ENCODE measurements around the gene NACAD. TPM values are rescaled to one million over a fixed set of nuclear protein-coding genes. Genes with fewer than 3 reads are reported as not detected.
"Not testable (repeated sequence)": the region's sequence is repeated elsewhere in the genome, so short reads cannot be mapped to it uniquely, and the experiment has no call there.

Gene NACAD
- total RNA-seq, 2 experiments from 2014 or later, result not detected

DNA sequence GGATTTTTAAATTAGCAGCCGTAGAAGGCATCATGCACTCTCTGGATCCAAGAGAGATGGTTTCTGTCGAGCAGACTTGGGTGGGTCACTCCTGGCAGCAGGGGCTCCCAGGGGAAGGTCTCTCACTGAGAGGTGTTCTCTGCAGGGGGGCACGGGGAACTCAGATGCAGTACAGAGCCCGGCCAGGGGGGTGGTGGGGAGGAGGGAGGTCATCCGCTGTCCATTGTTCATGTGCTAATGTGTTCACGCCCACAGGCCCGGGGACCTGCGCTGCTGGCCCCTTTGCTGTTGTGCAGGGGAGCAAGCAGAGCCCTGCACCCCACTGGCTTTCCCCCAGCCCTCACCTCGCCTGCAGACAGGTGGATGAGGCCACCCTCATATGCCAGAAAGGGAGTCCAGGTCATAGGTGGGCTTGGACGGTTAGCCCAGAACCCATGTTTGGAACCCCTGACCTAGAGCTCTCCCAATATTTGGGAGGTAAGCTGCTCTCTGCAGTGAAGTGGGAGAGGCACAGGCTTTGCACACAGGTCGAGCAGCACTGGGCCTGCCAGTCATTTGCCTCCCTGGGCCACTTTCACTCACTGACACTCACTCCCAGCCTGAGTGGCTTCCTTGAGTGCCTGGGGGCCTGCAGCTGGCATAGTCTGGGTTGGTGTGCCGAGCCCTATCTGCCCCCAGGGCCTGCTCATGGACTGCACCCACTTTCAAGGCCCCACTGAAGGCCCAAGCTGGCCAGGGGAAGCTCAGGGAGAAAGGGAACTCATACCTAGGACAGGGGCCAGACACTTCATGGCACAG, 35.3 kb upstream of the NACAD start:
- Mint-ChIP-seq H3K9me3 (no peaks in the 10 kb centered on the region), H3K4me3 (no peak overlapping the region), H3K27me3 (no peaks in the 10 kb centered on the region), H3K36me3 (ENCODE audit: low read depth) (no peaks in the 10 kb centered on the region), H3K27ac (peak overlapping the region; percentile 93), H3K4me1 (peaks cover 17% of the 10 kb centered on the region)
- ChIA-PET CTCF (interaction anchor here (0.8 to 3.0 kb wide), 4 partner anchors 9 to 278 kb away, joined by 3 to 15 read pairs (median 4); no protein-coding TSS in a partner anchor), POLR2A (no interaction called here)
- no peak for DNase-seq

DNA sequence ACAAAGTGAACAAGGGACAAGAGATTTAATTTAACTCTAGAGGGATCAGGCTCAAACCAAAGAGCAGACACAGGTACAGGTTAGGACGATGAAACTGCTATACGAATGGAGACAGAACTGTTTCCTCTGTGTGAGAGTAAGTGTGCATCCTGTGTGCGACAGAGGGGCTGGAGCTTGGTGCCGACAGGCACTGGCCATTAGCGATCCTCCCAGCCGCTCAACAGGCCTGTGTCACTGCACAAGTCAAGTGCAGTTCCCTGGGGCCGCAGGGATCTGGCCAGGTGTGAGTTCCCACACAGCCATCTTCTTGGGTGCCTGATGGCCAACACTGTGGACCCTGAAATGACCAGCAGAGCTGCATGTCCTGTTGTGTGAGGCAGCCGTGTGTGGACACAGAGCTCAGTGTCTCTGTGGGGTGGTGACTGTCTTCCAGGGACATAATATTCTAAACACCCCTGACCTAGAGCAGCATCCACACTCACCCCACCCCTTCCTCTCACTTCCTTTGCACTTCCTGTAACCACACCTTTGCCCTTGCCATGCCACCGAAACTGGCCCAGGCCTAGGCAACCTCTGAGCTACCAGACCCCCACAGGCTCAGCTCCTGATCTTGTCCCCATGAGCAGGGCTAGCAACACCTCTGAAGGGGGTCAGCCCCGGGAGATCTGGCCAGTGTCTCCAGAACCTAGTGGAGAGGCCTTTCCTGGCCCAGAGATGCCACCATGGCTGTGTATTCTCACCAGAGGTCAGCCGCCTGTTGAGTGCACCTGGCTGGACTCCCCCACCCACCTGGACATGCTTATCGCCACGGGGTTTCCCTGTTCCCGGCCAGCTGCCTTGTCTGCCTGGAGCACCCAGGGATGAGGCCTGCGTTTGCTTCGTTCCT, 34.4 kb upstream of the NACAD start:
- H3K4me1 Mint-ChIP-seq, result peaks cover 22% of the 10 kb centered on the region
- peak overlapping the region; percentile 1 for H3K4me3 Mint-ChIP-seq
- DNase-seq, result no peak
- POLR2A ChIA-PET, result no interaction called here
- H3K9me3 Mint-ChIP-seq, result no peaks in the 10 kb centered on the region
- peak overlapping the region; percentile 93 for H3K27ac Mint-ChIP-seq
- no peaks in the 10 kb centered on the region for H3K27me3 Mint-ChIP-seq
- H3K36me3 Mint-ChIP-seq (ENCODE audit: low read depth), result no peaks in the 10 kb centered on the region
- CTCF ChIA-PET, result interaction anchor here (0.6 to 3.0 kb wide), 6 partner anchors 10 to 277 kb away, joined by 3 to 15 read pairs (median 4); partner anchors contain the start of gene TBRG4

DNA sequence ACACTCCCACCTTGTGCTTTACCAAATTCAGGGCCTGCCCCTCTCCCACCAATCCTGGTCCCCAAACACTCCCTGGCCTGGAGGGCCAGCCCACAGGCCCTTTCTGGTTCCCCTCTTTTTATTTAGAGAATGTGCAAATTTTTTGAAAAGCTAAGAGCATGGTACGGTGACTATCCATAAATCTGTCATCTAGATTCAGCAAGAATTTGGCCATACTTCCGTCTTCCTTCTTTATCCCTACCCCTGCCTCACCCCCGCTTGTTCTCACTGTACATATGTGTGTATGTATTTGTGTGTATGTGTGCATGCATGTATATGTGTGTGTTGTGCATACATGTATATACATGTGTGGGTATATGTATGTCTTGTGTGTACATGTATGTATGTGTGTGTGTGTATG, 30.8 kb upstream of the NACAD start:
- Mint-ChIP-seq H3K4me3 (no peak overlapping the region), H3K27ac (no peak overlapping the region), H3K9me3 (no peaks in the 10 kb centered on the region), H3K4me1 (peaks cover 22% of the 10 kb centered on the region), H3K27me3 (peaks cover 12% of the 10 kb centered on the region), H3K36me3 (ENCODE audit: low read depth) (no peaks in the 10 kb centered on the region)
- CTCF ChIA-PET, result no interaction called here
- no peak for DNase-seq
- POLR2A ChIA-PET, result no interaction called here

DNA sequence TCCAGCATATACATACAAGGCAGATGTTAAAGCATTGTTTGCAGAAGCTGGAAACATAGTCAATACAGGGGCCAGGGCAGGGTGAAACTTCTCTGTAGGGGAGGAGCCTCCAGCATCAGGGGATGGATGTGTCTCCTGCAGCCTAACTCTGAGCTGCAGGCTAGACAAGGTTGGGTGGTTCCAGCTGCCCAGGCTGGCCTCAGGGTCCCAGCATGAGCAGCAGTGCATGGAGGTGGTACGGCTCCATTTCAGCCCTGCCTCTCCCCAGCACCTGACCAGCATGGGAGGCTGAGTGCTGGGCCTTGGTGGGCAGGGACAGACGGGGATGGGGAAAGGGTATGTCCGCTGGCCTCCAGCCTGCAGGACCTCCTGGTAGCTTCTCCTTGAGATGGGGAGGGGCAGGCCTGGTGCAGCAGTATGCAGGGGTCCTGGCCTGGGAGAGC, 30.1 kb upstream of the NACAD start:
- ChIA-PET CTCF (interaction anchor here (2.1 kb wide), 1 partner anchor 17 kb away, joined by 10 read pairs; no protein-coding TSS in a partner anchor), POLR2A (no interaction called here)
- Mint-ChIP-seq H3K27me3 (peaks cover 18% of the 10 kb centered on the region), H3K27ac (no peak overlapping the region), H3K36me3 (ENCODE audit: low read depth) (no peaks in the 10 kb centered on the region), H3K4me1 (peaks cover 21% of the 10 kb centered on the region), H3K4me3 (no peak overlapping the region), H3K9me3 (no peaks in the 10 kb centered on the region)
- no peak for DNase-seq

DNA sequence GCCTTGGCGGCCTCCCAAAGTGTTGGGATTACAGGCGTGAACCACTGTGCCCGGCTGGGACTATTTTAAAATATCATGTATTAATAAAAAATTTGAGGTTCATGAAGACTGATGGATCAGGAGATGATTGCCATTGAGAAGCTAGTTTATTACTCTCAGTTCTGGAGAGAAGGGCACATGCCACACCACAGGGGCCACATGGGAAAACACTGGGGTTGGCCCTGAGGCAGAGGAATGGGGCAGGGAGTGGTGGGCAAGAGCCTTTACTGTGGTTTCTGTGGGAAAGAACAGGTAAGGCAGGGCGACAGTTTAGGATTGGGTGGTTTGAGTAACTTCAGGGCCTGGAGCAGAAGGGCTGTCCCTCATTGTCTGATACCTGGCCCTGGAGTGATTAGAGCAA, 29.5 kb upstream of the NACAD start:
- Mint-ChIP-seq H3K27me3 (peaks cover 21% of the 10 kb centered on the region), H3K9me3 (no peaks in the 10 kb centered on the region), H3K36me3 (ENCODE audit: low read depth) (no peaks in the 10 kb centered on the region), H3K4me1 (peaks cover 15% of the 10 kb centered on the region), H3K4me3 (no peak overlapping the region), H3K27ac (no peak overlapping the region)
- no peak for DNase-seq
- POLR2A ChIA-PET, result no interaction called here
- CTCF ChIA-PET, result interaction anchor here (0.8 to 2.1 kb wide), 2 partner anchors 15 to 18 kb away, joined by 3 to 10 read pairs; no protein-coding TSS in a partner anchor

DNA sequence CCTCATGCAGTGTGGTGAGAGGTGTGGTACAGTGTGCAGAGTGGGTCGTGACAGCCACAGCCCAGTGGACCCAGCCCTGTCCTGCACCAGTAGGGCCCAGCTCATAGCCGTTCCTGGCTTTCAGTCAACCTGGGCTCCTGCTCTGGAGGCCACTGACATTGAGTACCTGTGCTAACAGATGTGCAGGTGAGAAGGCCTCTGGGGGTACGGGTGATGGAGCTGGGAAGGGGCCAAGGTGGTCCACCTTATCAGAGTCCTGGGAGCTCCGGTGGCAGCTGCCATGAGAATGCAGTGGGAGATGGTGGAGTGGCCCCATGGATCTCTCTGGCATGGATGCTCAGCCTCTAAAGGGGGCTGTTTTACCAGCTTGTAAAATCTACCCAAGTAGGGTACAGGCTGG, 28.8 kb upstream of the NACAD start:
- DNase-seq, result no peak
- ChIA-PET POLR2A (no interaction called here), CTCF (interaction anchor here (0.6 to 2.1 kb wide), 3 partner anchors 16 to 331 kb away, joined by 3 to 10 read pairs (median 3); no protein-coding TSS in a partner anchor)
- Mint-ChIP-seq H3K27me3 (peaks cover 22% of the 10 kb centered on the region), H3K9me3 (no peaks in the 10 kb centered on the region), H3K4me3 (no peak overlapping the region), H3K4me1 (peaks cover 13% of the 10 kb centered on the region), H3K36me3 (ENCODE audit: low read depth) (no peaks in the 10 kb centered on the region), H3K27ac (no peak overlapping the region)

DNA sequence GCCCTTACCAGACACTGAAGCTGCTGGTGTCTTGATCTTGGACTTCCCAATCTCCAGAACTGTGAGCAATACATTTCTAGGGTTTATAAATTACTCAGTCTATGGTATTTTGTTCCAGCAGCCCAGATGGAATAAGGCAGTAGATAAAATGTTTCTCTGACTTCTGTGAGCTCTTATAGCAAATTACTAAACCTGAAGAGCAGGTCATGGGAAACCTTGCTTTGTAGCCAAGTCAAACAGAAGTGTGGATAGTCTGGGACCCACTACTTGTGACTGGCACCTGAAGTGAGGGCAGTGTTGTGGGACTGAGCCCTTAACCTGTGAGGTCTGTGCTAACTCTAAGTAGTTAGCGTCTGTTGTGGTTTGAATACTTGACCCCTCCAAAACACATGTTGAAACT, 27.3 kb upstream of the NACAD start:
- ChIA-PET CTCF (interaction anchor here (0.9 to 1.4 kb wide), 3 partner anchors 9 to 253 kb away, joined by 3 to 5 read pairs (median 3); no protein-coding TSS in a partner anchor), POLR2A (no interaction called here)
- peaks cover 22% of the 10 kb centered on the region for H3K27me3 Mint-ChIP-seq
- peaks cover 15% of the 10 kb centered on the region for H3K4me1 Mint-ChIP-seq
- H3K9me3 Mint-ChIP-seq, result no peaks in the 10 kb centered on the region
- H3K4me3 Mint-ChIP-seq, result no peak overlapping the region
- H3K36me3 Mint-ChIP-seq (ENCODE audit: low read depth), result no peaks in the 10 kb centered on the region
- DNase-seq, result no peak
- H3K27ac Mint-ChIP-seq, result no peak overlapping the region

DNA sequence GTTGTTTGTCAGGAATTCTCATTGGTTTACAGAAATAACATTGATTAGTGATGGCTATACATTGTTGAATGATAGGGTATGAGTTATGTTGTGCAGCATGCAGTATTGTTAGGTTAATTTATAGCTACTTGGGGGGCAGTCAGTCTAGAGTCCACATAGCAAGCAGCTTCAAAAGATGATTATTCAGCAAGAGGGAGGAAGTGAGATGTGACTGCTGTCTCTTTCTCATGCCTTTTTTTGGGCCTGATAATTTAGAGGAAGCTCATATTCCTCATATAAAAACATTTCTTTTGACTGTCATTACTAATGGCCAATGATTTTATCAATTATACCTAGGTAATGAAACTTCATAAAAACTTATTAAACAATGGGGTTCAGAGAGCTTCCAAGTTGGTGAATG, 26.2 kb upstream of the NACAD start:
- ChIA-PET POLR2A (interaction anchor here (0.6 kb wide), 1 partner anchor 10 kb away, joined by 3 read pairs; no protein-coding TSS in a partner anchor), CTCF (interaction anchor here (0.6 to 1.7 kb wide), 5 partner anchors 21 to 141 kb away, joined by 3 to 7 read pairs (median 3); partner anchors contain the start of gene MYO1G)
- Mint-ChIP-seq H3K27ac (no peak overlapping the region), H3K4me1 (peaks cover 21% of the 10 kb centered on the region), H3K36me3 (ENCODE audit: low read depth) (peaks cover 3% of the 10 kb centered on the region), H3K4me3 (no peak overlapping the region), H3K27me3 (peaks cover 22% of the 10 kb centered on the region), H3K9me3 (no peaks in the 10 kb centered on the region)
- no peak for DNase-seq

DNA sequence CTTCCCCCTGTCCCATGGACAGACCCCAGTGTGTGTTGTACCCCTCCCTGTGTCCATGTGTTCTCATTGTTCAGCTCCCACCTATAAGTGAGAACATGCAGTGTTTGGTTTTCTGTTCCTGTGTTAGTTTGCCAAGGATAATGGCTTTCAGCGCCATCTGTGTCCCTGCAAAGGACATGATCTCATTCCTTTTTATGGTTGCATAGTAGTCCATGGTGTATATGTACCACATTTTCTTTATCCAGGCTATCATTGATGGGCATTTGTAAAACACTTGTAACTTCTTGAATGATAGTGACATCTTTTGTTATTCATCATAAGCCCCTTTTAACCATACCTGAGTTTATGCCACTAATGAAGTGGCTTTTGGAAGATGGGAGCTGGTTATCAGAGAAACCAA, 25.5 kb upstream of the NACAD start:
- H3K36me3 Mint-ChIP-seq (ENCODE audit: low read depth); H3K27ac Mint-ChIP-seq; H3K4me3 Mint-ChIP-seq; DNase-seq; H3K9me3 Mint-ChIP-seq; POLR2A ChIA-PET: not testable (repeated sequence)
- Mint-ChIP-seq H3K4me1 (peaks cover 24% of the 10 kb centered on the region), H3K27me3 (peaks cover 22% of the 10 kb centered on the region)
- CTCF ChIA-PET, result interaction anchor here (1.5 to 1.7 kb wide), 2 partner anchors 22 to 141 kb away, joined by 4 to 7 read pairs; no protein-coding TSS in a partner anchor

DNA sequence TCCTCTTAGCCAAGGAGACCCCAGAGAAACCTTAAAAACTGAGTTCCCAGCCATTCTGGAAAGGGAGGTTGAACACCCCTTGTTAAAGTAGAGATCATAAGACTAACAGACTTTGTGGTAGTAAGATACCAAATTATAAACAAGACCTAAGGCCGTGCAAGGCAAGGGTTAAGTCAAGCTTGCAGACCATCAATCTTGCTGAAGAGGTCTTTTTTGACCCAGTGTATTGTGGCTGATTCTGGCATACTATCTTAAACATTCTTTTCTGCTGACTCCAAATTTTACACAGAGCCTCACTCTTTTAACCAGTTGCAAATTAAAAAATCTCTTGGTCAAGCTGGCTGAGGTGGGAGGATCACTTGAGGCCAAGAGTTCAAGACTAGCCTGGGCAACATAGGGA, 23.9 kb upstream of the NACAD start:
- POLR2A ChIA-PET, result no interaction called here

DNA sequence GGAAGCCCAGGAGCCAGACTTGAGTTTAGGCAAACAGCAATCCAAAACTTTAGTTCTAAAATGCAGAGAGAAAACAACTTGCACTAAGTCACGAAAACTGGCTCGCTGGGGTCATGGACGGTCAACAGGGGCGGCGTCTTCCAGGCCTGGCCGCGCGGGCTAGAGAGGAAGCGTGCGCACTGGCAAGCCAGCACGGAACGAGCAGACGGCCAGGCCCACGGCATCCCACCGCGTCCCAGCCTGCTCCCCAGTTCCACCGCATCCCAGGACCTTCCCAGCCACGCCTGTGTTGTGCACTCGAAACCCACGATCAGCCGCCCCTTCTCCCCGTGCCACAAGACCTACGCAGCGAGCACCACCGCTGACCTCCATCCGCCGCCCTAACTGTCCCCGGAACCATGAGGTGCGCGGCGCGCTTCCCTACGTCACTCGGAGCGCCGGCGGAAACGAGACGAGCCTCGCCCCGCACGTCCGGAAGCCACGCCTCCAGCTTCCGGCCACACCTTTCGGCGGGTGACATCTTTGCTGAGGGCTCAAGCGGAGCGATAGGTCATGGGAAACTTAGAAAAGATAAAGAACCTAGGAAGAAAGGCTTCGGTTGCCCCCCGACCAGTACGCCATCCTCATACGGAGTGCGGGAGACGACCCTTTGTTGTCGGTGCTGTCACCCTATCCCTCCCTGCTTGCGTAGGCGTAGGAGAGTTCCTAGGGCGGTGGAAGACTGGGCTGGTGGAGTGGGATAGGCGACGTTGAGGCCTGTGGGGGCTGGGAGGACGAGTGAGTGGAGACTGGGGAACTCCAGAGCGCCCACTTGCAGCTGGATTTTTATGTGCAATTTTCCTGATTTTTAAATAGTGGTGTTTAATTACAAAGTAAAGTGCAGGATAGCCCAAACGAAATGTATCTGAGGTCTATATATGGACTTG, 22.8 kb upstream of the NACAD start, which contains the start of gene TBRG4:
TSS of gene TBRG4 (minus strand) at position 400 of the 926 bp plus-strand sequence. CDS start 2,460 bp downstream, outside the sequence.
- H3K27ac Mint-ChIP-seq, result peak within 1 kb of the TSS; percentile 94
- H3K4me3 Mint-ChIP-seq, result peak within 1 kb of the TSS; percentile 82
- CTCF ChIA-PET, result interaction anchor here (0.8 to 3.6 kb wide), 5 partner anchors 11 to 264 kb away, joined by 3 to 17 read pairs (median 7); partner anchors contain the start of gene H2AZ2
- peaks cover 20% of the 10 kb centered on the region for H3K27me3 Mint-ChIP-seq
- peak; percentile 95 for DNase-seq
- peaks cover 41% of the 10 kb centered on the region for H3K4me1 Mint-ChIP-seq
- H3K36me3 Mint-ChIP-seq (ENCODE audit: low read depth), result peaks cover 22% of the 10 kb centered on the region
- H3K9me3 Mint-ChIP-seq, result no peaks in the 10 kb centered on the region
- POLR2A ChIA-PET, result interaction anchor here (0.7 kb wide), 1 partner anchor 131 kb away, joined by 4 read pairs; no protein-coding TSS in a partner anchor

More for the DNA sequence above, 23.9 kb upstream of the NACAD start:
- Mint-ChIP-seq H3K27ac (peak overlapping the region; percentile 94), H3K4me1 (peaks cover 34% of the 10 kb centered on the region), H3K27me3 (peaks cover 22% of the 10 kb centered on the region), H3K4me3 (peak overlapping the region; percentile 82), H3K9me3 (no peaks in the 10 kb centered on the region), H3K36me3 (ENCODE audit: low read depth) (peaks cover 17% of the 10 kb centered on the region)
- DNase-seq, result no peak
- CTCF ChIA-PET, result interaction anchor here (1.6 to 3.6 kb wide), 2 partner anchors 10 to 24 kb away, joined by 7 to 17 read pairs; no protein-coding TSS in a partner anchor
